ENCODE results near the gene MUS81. TPM values are rescaled to one million over a fixed set of nuclear protein-coding genes. Genes with fewer than 3 reads are reported as not detected.

The MUS81 gene
- total RNA-seq, result 10 to 100 TPM; 54.7 to 60.2 TPM

GRCh38 chr11:65860278-65861164 is at the start of gene MUS81:
MUS81 (plus strand) TSS chr11:65860433; CDS start chr11:65860754, 321 bp downstream.
- peak within 1 kb of the TSS; percentile 90 for H3K4me3 Mint-ChIP-seq
- peaks cover 27% of the 10 kb centered on the region for H3K4me1 Mint-ChIP-seq (ENCODE audit: low read depth)
- ChIA-PET CTCF (interaction anchor here (0.7 to 12.3 kb wide), 29 partner anchors 10 to 455 kb away, joined by 3 to 283 read pairs (median 4); partner anchors contain the start of genes AP5B1, BANF1, C11orf68 and CCDC85B), POLR2A (interaction anchor here (0.7 to 29.8 kb wide), 18 partner anchors 7 to 326 kb away, joined by 3 to 560 read pairs (median 3); partner anchors contain the start of genes BANF1, CCDC85B, CTSW and EFEMP2)
- H3K36me3 Mint-ChIP-seq (ENCODE audit: low read depth), result peaks cover 53% of the 10 kb centered on the region
- intact Hi-C loops (cut with micrococcal nuclease), result no loop called here
- ATAC-seq (peak; percentile 32), DNase-seq (peak; percentile 98)
- peak; percentile 95 for TF ChIP-seq CTCF (IDR thresholded peaks at IDR 0.05)
- H3K9me3 Mint-ChIP-seq, result no peaks in the 10 kb centered on the region
- peak within 1 kb of the TSS; percentile 99 for H3K27ac Mint-ChIP-seq
- H3K27me3 Mint-ChIP-seq, result no peaks in the 10 kb centered on the region

- Mint-ChIP-seq H3K27ac (no peak overlapping the region), H3K36me3 (ENCODE audit: low read depth) (peaks cover 1% of the 10 kb centered on the region), H3K4me3 (no peak overlapping the region), H3K4me1 (ENCODE audit: low read depth) (peaks cover 10% of the 10 kb centered on the region), H3K27me3 (peaks cover 5% of the 10 kb centered on the region), H3K9me3 (no peaks in the 10 kb centered on the region)
- TF ChIP-seq CTCF (IDR thresholded peaks at IDR 0.05), result no peak
- ChIA-PET POLR2A (interaction anchor here (0.9 to 1.4 kb wide), 2 partner anchors 20 to 31 kb away, joined by 3 read pairs; partner anchors contain the start of gene AP5B1), CTCF (interaction anchor here (1.0 to 3.9 kb wide), 7 partner anchors 24 to 211 kb away, joined by 3 to 37 read pairs (median 4); partner anchors contain the start of genes AP5B1 and KAT5)
- ATAC-seq (no peak), DNase-seq (no peak)
- intact Hi-C loops (cut with micrococcal nuclease), result no loop called here
These were observed 48.3 kb upstream of the MUS81 start for GRCh38 chr11:65811764-65812475.

- Mint-ChIP-seq H3K27ac (peak overlapping the region; percentile 58), H3K4me1 (ENCODE audit: low read depth) (peaks cover 21% of the 10 kb centered on the region), H3K4me3 (no peak overlapping the region), H3K27me3 (no peaks in the 10 kb centered on the region), H3K36me3 (ENCODE audit: low read depth) (peaks cover 1% of the 10 kb centered on the region), H3K9me3 (no peaks in the 10 kb centered on the region)
- ATAC-seq (no peak), DNase-seq (peak; percentile 35)
- ChIA-PET POLR2A (interaction anchor here (1.5 to 1.6 kb wide), 2 partner anchors 33 to 34 kb away, joined by 3 read pairs; no protein-coding TSS in a partner anchor), CTCF (interaction anchor here (1.2 to 9.4 kb wide), 5 partner anchors 30 to 76 kb away, joined by 3 to 235 read pairs (median 5); partner anchors contain the start of genes AP5B1 and CCDC85B)
- intact Hi-C loops (cut with micrococcal nuclease), result no loop called here
- no peak for TF ChIP-seq CTCF (IDR thresholded peaks at IDR 0.05)
These were observed 45.9 kb upstream of the MUS81 start for GRCh38 chr11:65814131-65814985.

GRCh38 chr11:65814986-65815565 is 45.2 kb upstream of the MUS81 start:
- intact Hi-C loops (cut with micrococcal nuclease), result loop anchor here (5.0 kb wide), 1 partner anchor 103 kb away; the partner anchor contains the start of gene KAT5
- no peak overlapping the region for H3K4me3 Mint-ChIP-seq
- no peaks in the 10 kb centered on the region for H3K27me3 Mint-ChIP-seq
- ChIA-PET POLR2A (interaction anchor here (0.7 to 1.6 kb wide), 3 partner anchors 18 to 44 kb away, joined by 3 read pairs; no protein-coding TSS in a partner anchor), CTCF (interaction anchor here (1.2 to 9.4 kb wide), 3 partner anchors 40 to 94 kb away, joined by 3 to 235 read pairs (median 36); partner anchors contain the start of genes AP5B1, CCDC85B and RNASEH2C)
- no peak for TF ChIP-seq CTCF (IDR thresholded peaks at IDR 0.05)
- DNase-seq (no peak), ATAC-seq (no peak)
- peaks cover 21% of the 10 kb centered on the region for H3K4me1 Mint-ChIP-seq (ENCODE audit: low read depth)
- peaks cover 1% of the 10 kb centered on the region for H3K36me3 Mint-ChIP-seq (ENCODE audit: low read depth)
- H3K27ac Mint-ChIP-seq, result no peak overlapping the region
- no peaks in the 10 kb centered on the region for H3K9me3 Mint-ChIP-seq

All from activated CD8-positive, alpha-beta T cell treated with anti-CD3 and anti-CD28 coated beads for 36 hours (primary cell).